KMS-11 (cell line): ENCODE measurements around the gene TAS1R1.

ENCODE experiments used
- H2AFZ ChIP-seq: fragments of 200-600 bp; sonication (generic); 2 replicates; pipeline ENCODE4 v1.6.1; 2016; ENCODE audit warnings: antibody characterized with exemption, mixed run types, low read depth
- H3K27ac ChIP-seq: fragments of 200-600 bp; sonication (generic); 2 replicates; pipeline ENCODE4 v1.6.1; 2016; ENCODE audit warnings: mild to moderate bottlenecking, mixed run types
- H3K27me3 ChIP-seq: fragments of 200-600 bp; sonication (generic); 2 replicates; pipeline ENCODE4 v1.6.1; 2017; ENCODE audit warnings: mild to moderate bottlenecking, low read depth, mixed run types, moderate library complexity; ENCODE audit not compliant: insufficient read depth
- H3K36me3 ChIP-seq: fragments of 200-600 bp; sonication (generic); 2 replicates; pipeline ENCODE4 v1.6.1; 2017; ENCODE audit warnings: mild to moderate bottlenecking, mixed run types; ENCODE audit not compliant: insufficient read depth
- H3K4me1 ChIP-seq: fragments of 200-600 bp; sonication (generic); 2 replicates; pipeline ENCODE4 v1.6.1; 2016; ENCODE audit warnings: mild to moderate bottlenecking, low read depth, mixed run types; ENCODE audit not compliant: poor library complexity, severe bottlenecking
- H3K4me2 ChIP-seq: fragments of 200-600 bp; sonication (generic); 2 replicates; pipeline ENCODE4 v1.7.0; 2016; ENCODE audit warnings: mild to moderate bottlenecking, mixed run types
- H3K4me3 ChIP-seq: fragments of 200-600 bp; sonication (generic); IDR thresholded peaks from 2 replicates; pipeline ENCODE4 v1.6.1; 2017; ENCODE audit warnings: low read depth, low read length, mixed read lengths; ENCODE audit not compliant: insufficient read depth
- H3K79me2 ChIP-seq: fragments of 200-600 bp; sonication (generic); 2 replicates; pipeline ENCODE4 v1.6.1; 2016; ENCODE audit warnings: low read depth, mixed run types; ENCODE audit not compliant: insufficient read depth
- H3K9ac ChIP-seq: fragments of 200-600 bp; sonication (generic); 2 replicates; pipeline ENCODE4 v1.6.1; 2016; ENCODE audit warnings: mild to moderate bottlenecking, mixed run types
- H4K20me1 ChIP-seq: fragments of 200-600 bp; sonication (generic); 2 replicates; pipeline ENCODE4 v1.6.1; 2016; ENCODE audit warnings: mild to moderate bottlenecking, mixed run types; ENCODE audit not compliant: insufficient read depth
- TF ChIP-seq, protein P1 (sequence below): fragments of 200-600 bp; sonication (generic); conservative IDR thresholded peaks from 2 replicates; pipeline ENCODE4 v1.6.1; 2017; ENCODE audit warnings: low read depth, mild to moderate bottlenecking, antibody characterized with exemption, low read length, moderate library complexity, mixed read lengths

TAS1R1 gene

GRCh38 chr1:6523566-6523965 lies 31.5 kb upstream of the TAS1R1 start:
- no peaks in the 10 kb centered on the region; the same call in 1 of the 2 replicates for H3K36me3 ChIP-seq
- H3K27ac ChIP-seq = no peak overlapping the region
- TF ChIP-seq, protein P1, sequence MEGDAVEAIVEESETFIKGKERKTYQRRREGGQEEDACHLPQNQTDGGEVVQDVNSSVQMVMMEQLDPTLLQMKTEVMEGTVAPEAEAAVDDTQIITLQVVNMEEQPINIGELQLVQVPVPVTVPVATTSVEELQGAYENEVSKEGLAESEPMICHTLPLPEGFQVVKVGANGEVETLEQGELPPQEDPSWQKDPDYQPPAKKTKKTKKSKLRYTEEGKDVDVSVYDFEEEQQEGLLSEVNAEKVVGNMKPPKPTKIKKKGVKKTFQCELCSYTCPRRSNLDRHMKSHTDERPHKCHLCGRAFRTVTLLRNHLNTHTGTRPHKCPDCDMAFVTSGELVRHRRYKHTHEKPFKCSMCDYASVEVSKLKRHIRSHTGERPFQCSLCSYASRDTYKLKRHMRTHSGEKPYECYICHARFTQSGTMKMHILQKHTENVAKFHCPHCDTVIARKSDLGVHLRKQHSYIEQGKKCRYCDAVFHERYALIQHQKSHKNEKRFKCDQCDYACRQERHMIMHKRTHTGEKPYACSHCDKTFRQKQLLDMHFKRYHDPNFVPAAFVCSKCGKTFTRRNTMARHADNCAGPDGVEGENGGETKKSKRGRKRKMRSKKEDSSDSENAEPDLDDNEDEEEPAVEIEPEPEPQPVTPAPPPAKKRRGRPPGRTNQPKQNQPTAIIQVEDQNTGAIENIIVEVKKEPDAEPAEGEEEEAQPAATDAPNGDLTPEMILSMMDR = peak; percentile 50
- H3K9ac ChIP-seq = no peak overlapping the region
- no peak overlapping the region for H3K4me3 ChIP-seq
- no peak overlapping the region for H2AFZ ChIP-seq
- no peaks in the 10 kb centered on the region for H3K4me1 ChIP-seq
- H3K4me2 ChIP-seq = no peak overlapping the region
- H4K20me1 ChIP-seq = no peaks in the 10 kb centered on the region
- H3K79me2 ChIP-seq = no peaks in the 10 kb centered on the region
- no peaks in the 10 kb centered on the region for H3K27me3 ChIP-seq

DNA sequence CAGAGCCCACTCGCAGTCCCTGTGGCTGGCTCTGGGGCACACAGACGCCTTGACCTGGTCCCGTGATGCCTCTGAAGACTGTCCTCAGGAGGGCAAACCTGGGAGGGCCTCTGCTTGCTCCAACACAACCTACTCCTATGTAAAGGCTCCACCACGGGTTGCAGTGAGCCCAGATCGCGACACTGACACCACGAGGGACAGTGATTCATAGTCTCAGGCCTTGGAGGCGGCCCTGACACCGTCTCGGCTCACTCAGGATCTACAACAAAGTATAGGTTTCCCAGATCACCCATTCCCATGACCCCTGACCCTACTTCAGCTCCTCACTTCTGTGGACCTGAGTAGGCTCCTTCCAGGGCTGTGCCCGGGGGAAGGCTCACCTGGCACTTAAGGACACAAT lies 28.8 kb upstream of the TAS1R1 start:
- H3K4me2 ChIP-seq = no peak overlapping the region
- H2AFZ ChIP-seq = no peak overlapping the region
- H3K9ac ChIP-seq = no peak overlapping the region
- no peaks in the 10 kb centered on the region for H3K27me3 ChIP-seq
- no peaks in the 10 kb centered on the region for H3K79me2 ChIP-seq
- no peaks in the 10 kb centered on the region for H4K20me1 ChIP-seq
- no peaks in the 10 kb centered on the region for H3K4me1 ChIP-seq
- no peak overlapping the region for H3K27ac ChIP-seq
- TF ChIP-seq, protein P1 = no peak
- peaks cover 7% of the 10 kb centered on the region; the same call in 1 of the 2 replicates for H3K36me3 ChIP-seq
- H3K4me3 ChIP-seq = no peak overlapping the region

DNA sequence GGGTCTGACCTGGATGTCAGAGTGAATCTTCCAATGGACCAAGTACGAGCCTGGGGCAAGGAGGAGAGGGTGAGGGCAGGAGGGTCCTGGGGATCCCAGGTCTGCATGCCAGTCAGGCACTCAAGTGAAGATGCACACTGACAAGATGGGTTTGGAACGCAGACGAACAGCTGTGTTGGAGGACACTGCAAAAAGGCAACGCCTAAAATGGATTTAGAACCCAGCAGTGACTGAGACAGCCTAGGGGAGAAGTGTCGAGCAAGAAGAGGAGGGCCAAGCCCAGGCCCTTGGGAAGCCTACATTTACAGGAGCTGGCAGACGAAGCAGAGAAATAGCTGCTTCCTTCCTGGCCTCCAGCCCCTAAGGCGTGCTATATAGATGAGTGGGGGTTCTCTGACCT lies 26.6 kb upstream of the TAS1R1 start:
- no peak overlapping the region for H3K4me3 ChIP-seq

GRCh38 chr1:6530504-6531160 lies 24.5 kb upstream of the TAS1R1 start:
- Histone ChIP-seq H3K36me3 (peaks cover 18% of the 10 kb centered on the region; the same call in 1 of the 2 replicates), H3K4me3 (no peak overlapping the region), H4K20me1 (no peaks in the 10 kb centered on the region), H2AFZ (no peak overlapping the region), H3K27ac (no peak overlapping the region), H3K27me3 (no peaks in the 10 kb centered on the region), H3K79me2 (no peaks in the 10 kb centered on the region), H3K4me1 (no peaks in the 10 kb centered on the region), H3K9ac (no peak overlapping the region), H3K4me2 (no peak overlapping the region)
- TF ChIP-seq, protein P1 = no peak

More for the DNA sequence above, 26.6 kb upstream of the TAS1R1 start:
- no peaks in the 10 kb centered on the region for H4K20me1 ChIP-seq
- H3K79me2 ChIP-seq = no peaks in the 10 kb centered on the region
- no peak overlapping the region for H3K9ac ChIP-seq
- no peak overlapping the region for H3K4me2 ChIP-seq
- TF ChIP-seq, protein P1 = no peak
- H3K27ac ChIP-seq = no peak overlapping the region
- peaks cover 17% of the 10 kb centered on the region; the same call in 1 of the 2 replicates for H3K36me3 ChIP-seq
- no peaks in the 10 kb centered on the region for H3K27me3 ChIP-seq
- H3K4me1 ChIP-seq = no peaks in the 10 kb centered on the region
- no peak overlapping the region for H2AFZ ChIP-seq
